Esophagus muscularis mucosa (tissue), 3 donors: ENCODE results near the gene RBMS1.

ENCODE experiments used
- POLR2A ChIP-seq: fragments of 450-650 bp; IDR thresholded peaks from one replicate; pipeline ENCODE4 v1.6.1; 2017; ENCODE audit warnings: antibody characterized with exemption, moderate library complexity, mild to moderate bottlenecking, low read depth
- POLR2AphosphoS5 ChIP-seq, 2 donors: sonication (generic); formaldehyde crosslinking; IDR thresholded peaks; one replicate each; pipeline ENCODE4 v1.6.1; 2017; ENCODE audit warnings: antibody characterized with exemption in 2 of 2
- TF ChIP-seq, protein P1 (sequence below), 3 experiments: fragments of 200-600 bp in 2 of 3; fragments of 450-650 bp in 1 of 3; sonication (generic) in 2 of 3; IDR thresholded peaks; one replicate each; pipeline ENCODE4 v1.5.1; 2017 to 2019; ENCODE audit warnings: antibody characterized with exemption in 3 of 3, mild to moderate bottlenecking in 2 of 3, moderate library complexity in 1 of 3

DNA sequence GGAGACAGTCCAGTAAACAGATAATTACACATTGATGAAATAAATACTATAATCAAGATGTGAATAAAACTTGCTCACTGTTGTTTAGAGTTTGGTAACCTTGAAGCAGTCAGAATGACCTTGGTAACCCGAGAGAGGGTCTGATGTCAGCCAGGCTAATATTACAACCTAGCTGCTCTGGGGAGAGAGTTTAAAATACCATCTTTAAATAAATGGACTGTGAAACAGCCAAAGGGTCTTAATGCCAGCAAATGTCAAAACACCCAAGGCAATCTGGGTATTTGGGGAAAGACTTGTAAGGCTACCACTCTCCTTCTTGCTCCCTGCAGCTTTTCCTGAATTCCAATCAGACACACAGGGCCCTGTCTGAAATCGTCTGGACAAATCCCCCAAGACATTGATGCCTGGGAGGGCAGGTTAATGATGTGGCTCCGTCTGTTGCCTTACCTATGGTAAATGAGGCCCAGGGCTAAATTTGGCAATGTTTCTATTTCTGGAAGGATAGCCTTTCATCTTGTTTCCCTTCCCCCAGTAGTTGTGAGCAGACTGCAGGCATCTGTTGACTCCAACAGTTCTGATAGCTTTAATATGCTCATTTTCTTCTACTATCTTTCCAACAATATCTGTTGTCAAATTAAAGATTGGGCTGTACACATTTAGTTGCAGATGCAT lies 250.6 kb downstream of the RBMS1 start:
- no peak for TF ChIP-seq POLR2A
- TF ChIP-seq, protein P1, sequence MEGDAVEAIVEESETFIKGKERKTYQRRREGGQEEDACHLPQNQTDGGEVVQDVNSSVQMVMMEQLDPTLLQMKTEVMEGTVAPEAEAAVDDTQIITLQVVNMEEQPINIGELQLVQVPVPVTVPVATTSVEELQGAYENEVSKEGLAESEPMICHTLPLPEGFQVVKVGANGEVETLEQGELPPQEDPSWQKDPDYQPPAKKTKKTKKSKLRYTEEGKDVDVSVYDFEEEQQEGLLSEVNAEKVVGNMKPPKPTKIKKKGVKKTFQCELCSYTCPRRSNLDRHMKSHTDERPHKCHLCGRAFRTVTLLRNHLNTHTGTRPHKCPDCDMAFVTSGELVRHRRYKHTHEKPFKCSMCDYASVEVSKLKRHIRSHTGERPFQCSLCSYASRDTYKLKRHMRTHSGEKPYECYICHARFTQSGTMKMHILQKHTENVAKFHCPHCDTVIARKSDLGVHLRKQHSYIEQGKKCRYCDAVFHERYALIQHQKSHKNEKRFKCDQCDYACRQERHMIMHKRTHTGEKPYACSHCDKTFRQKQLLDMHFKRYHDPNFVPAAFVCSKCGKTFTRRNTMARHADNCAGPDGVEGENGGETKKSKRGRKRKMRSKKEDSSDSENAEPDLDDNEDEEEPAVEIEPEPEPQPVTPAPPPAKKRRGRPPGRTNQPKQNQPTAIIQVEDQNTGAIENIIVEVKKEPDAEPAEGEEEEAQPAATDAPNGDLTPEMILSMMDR (IDR thresholded peaks at IDR 0.05) = no peak
- TF ChIP-seq POLR2AphosphoS5 (IDR thresholded peaks at IDR 0.05) = no peak
